GM23338 (cell line): ENCODE measurements around the gene FTO. TPM values are rescaled to one million over a fixed set of nuclear protein-coding genes. Genes with fewer than 3 reads are reported as not detected.

Experiments used
- ATAC-seq: fragments of 200-7000 bp; cut with Tn5 transposase; 3 replicates; pipeline ENCODE4 v1.9.1; 2020
- DNase-seq: peaks from one replicate; pipeline ENCODE4 v3.0.0-alpha.2; 2015; ENCODE audit warnings: low spot score
- H2AFZ ChIP-seq: fragments of 200-600 bp; sonication (generic); 2 replicates; pipeline ENCODE4 v1.8.0; 2016; ENCODE audit warnings: antibody characterized with exemption, mild to moderate bottlenecking, moderate library complexity
- H3F3A ChIP-seq: fragments of 200-600 bp; sonication (generic); replicated peaks from 2 replicates; pipeline ENCODE4 v1.8.0; 2017; ENCODE audit warnings: antibody characterized with exemption, mixed run types, low read depth
- H3K27ac ChIP-seq: fragments of 200-600 bp; sonication (generic); 2 replicates; pipeline ENCODE4 v1.6.1; 2016; ENCODE audit warnings: low read depth
- H3K27me3 ChIP-seq: fragments of 200-600 bp; sonication (generic); 2 replicates; pipeline ENCODE4 v1.8.0; 2016; ENCODE audit warnings: mild to moderate bottlenecking, mixed run types, moderate library complexity; ENCODE audit not compliant: insufficient read depth
- H3K36me3 ChIP-seq: fragments of 200-600 bp; sonication (generic); 2 replicates; pipeline ENCODE4 v1.8.0; 2016; ENCODE audit warnings: mild to moderate bottlenecking; ENCODE audit not compliant: insufficient read depth
- H3K4me1 ChIP-seq: fragments of 200-600 bp; sonication (generic); 2 replicates; pipeline ENCODE4 v1.8.0; 2016; ENCODE audit warnings: mild to moderate bottlenecking, moderate library complexity; ENCODE audit not compliant: insufficient read depth
- H3K4me2 ChIP-seq: fragments of 200-600 bp; sonication (generic); 2 replicates; pipeline ENCODE4 v1.7.1; 2017; ENCODE audit warnings: mixed run types
- H3K4me3 ChIP-seq: fragments of 200-600 bp; sonication (generic); 2 replicates; pipeline ENCODE4 v1.6.1; 2016; ENCODE audit warnings: mixed run types
- H3K79me2 ChIP-seq: fragments of 200-600 bp; sonication (generic); replicated peaks from 2 replicates; pipeline ENCODE4 v1.8.0; 2017; ENCODE audit warnings: mild to moderate bottlenecking; ENCODE audit not compliant: insufficient read depth
- H3K9me2 ChIP-seq: fragments of 200-600 bp; sonication (generic); 2 replicates; pipeline ENCODE4 v1.8.0; 2017; ENCODE audit not compliant: insufficient read depth
- H4K20me1 ChIP-seq: fragments of 200-600 bp; sonication (generic); replicated peaks from 2 replicates; pipeline ENCODE4 v1.8.0; 2017; ENCODE audit warnings: mild to moderate bottlenecking; ENCODE audit not compliant: insufficient read depth
- H3K27ac Mint-ChIP-seq: 2 replicates; pipeline ENCODE4 v1.8.0; 2020; ENCODE audit warnings: inconsistent platforms, mild to moderate bottlenecking, moderate library complexity, mixed read lengths
- H3K27me3 Mint-ChIP-seq: 3 replicates; pipeline ENCODE4 v1.8.0; 2022; ENCODE audit warnings: low read depth, mild to moderate bottlenecking, moderate library complexity, mixed read lengths, inconsistent platforms; ENCODE audit not compliant: insufficient read depth, poor library complexity
- H3K36me3 Mint-ChIP-seq: 3 replicates; pipeline ENCODE4 v1.8.0; 2021; ENCODE audit warnings: low read depth, mild to moderate bottlenecking, inconsistent platforms, moderate library complexity, mixed read lengths
- H3K4me1 Mint-ChIP-seq: 3 replicates; pipeline ENCODE4 v1.8.0; 2020; ENCODE audit warnings: mild to moderate bottlenecking, inconsistent platforms, mixed read lengths
- H3K4me3 Mint-ChIP-seq: 3 replicates; pipeline ENCODE4 v1.8.0; 2021; ENCODE audit warnings: moderate library complexity, mild to moderate bottlenecking, inconsistent platforms, mixed read lengths
- H3K9me3 Mint-ChIP-seq: 3 replicates; pipeline ENCODE4 v1.8.0; 2020; ENCODE audit warnings: moderate library complexity, mild to moderate bottlenecking, inconsistent platforms, mixed read lengths
- CREB1 ChIP-seq: fragments of 250-450 bp; sonication (Bioruptor Pico); IDR thresholded peaks from 2 replicates; pipeline ENCODE4 v1.5.0; 2020; ENCODE audit warnings: low read depth, mild to moderate bottlenecking, moderate library complexity
- CTCF ChIP-seq, 2 experiments: fragments of 200-600 bp in 1 of 2; sonication (generic) in 1 of 2; conservative IDR thresholded peaks; 2 replicates each; pipeline versions ENCODE4 v1.5.1 to v1.6.1; 2016 to 2017; ENCODE audit warnings: antibody characterized with exemption in 2 of 2, low read depth in 2 of 2, mild to moderate bottlenecking in 2 of 2, moderate library complexity in 1 of 2
- ETS1 ChIP-seq: IDR thresholded peaks from 2 replicates; pipeline ENCODE4 v1.6.1; 2016; ENCODE audit warnings: antibody characterized with exemption
- EZH2 ChIP-seq: fragments of 200-600 bp; sonication (generic); IDR thresholded peaks from one replicate; pipeline ENCODE4 v1.8.0; 2017; ENCODE audit warnings: antibody characterized with exemption, mild to moderate bottlenecking, low read depth; ENCODE audit not compliant: unreplicated experiment
- EZH2phosphoT487 ChIP-seq: fragments of 200-600 bp; sonication (generic); IDR thresholded peaks from one replicate; pipeline ENCODE4 v1.8.1; 2018; ENCODE audit warnings: antibody characterized with exemption; ENCODE audit not compliant: unreplicated experiment
- JUNB ChIP-seq: IDR thresholded peaks from one replicate; pipeline ENCODE4 v1.6.1; 2016; ENCODE audit warnings: antibody characterized with exemption; ENCODE audit not compliant: unreplicated experiment
- NANOG ChIP-seq: IDR thresholded peaks from 2 replicates; pipeline ENCODE4 v1.6.1; 2016; ENCODE audit warnings: antibody characterized with exemption, borderline replicate concordance
- POLR2AphosphoS5 ChIP-seq: IDR thresholded peaks from 2 replicates; pipeline ENCODE4 v1.6.1; 2016; ENCODE audit warnings: antibody characterized with exemption, low read depth
- REST ChIP-seq: IDR thresholded peaks from one replicate; pipeline ENCODE4 v1.6.1; 2018; ENCODE audit warnings: antibody characterized with exemption; ENCODE audit not compliant: unreplicated experiment
- STAT1 ChIP-seq: IDR thresholded peaks from one replicate; pipeline ENCODE4 v1.6.1; 2016; ENCODE audit warnings: antibody characterized with exemption; ENCODE audit not compliant: unreplicated experiment
- ZNF114 ChIP-seq: fragments of 250-450 bp; sonication (Bioruptor Pico); IDR thresholded peaks from 2 replicates; pipeline ENCODE4 v1.5.0; 2020; ENCODE audit warnings: mild to moderate bottlenecking, moderate library complexity
- ZNF331 ChIP-seq: fragments of 250-450 bp; sonication (Bioruptor Pico); IDR thresholded peaks from 2 replicates; pipeline ENCODE4 v1.5.0; 2020; ENCODE audit warnings: low read depth, mild to moderate bottlenecking, moderate library complexity
- polyA plus RNA-seq: library from polyadenylated mRNA; unstranded; fragments of >200 nt; fragmentation: Nextera tagmentation; extraction: Ambion mirVana; gene quantifications from 2 replicates; pipeline ENCODE4 v1.2.1, GENCODE V29; 2016
- total RNA-seq: library from RNA; depleted of rRNA; stranded (reverse); fragments of >200 nt; shearing (Covaris generic); gene quantifications from 2 replicates; pipeline ENCODE4 v1.2.3, GENCODE V29; 2014

The FTO gene
- total and polyA plus RNA-seq, 2 experiments from 2014 or later, result 17.7 to 69.6 TPM

GRCh38 chr16:54177052-54177861, 473.3 kb downstream of the FTO start (continued):
- TF ChIP-seq JUNB (no peak), ZNF114 (CRISPR knock-in tag) (no peak), ETS1 (no peak), EZH2 (no peak), CTCF (conservative IDR thresholded peaks at IDR 0.05; ENCODE audit: low read depth in 2 of 2) (no peak), POLR2AphosphoS5 (no peak), NANOG (no peak)

- DNase-seq, result no peak
- H3K79me2 ChIP-seq, result no peaks in the 10 kb centered on the region
- peaks cover 26% of the 10 kb centered on the region for H3K4me1 ChIP-seq
- no peak overlapping the region for H2AFZ ChIP-seq
- H3K27ac ChIP-seq, result no peak overlapping the region
- Mint-ChIP-seq H3K4me1 (peaks cover 43% of the 10 kb centered on the region), H3K9me3 (no peaks in the 10 kb centered on the region; the same call in 2 of the 3 replicates), H3K4me3 (no peak overlapping the region), H3K36me3 (no peaks in the 10 kb centered on the region), H3K27ac (no peak overlapping the region), H3K27me3 (peaks cover 12% of the 10 kb centered on the region)
- no peaks in the 10 kb centered on the region for H3K27me3 ChIP-seq
- H3K9me2 ChIP-seq, result no peaks in the 10 kb centered on the region
- no peak overlapping the region for H3K4me3 ChIP-seq
- no peaks in the 10 kb centered on the region for H3K36me3 ChIP-seq
- ATAC-seq, result no peak
- H3K4me2 ChIP-seq, result no peak overlapping the region
- no peaks in the 10 kb centered on the region for H3F3A ChIP-seq
- no peaks in the 10 kb centered on the region for H4K20me1 ChIP-seq
- no peak for TF ChIP-seq POLR2AphosphoS5
- no peak for TF ChIP-seq EZH2
- no peak for TF ChIP-seq REST
- no peak for TF ChIP-seq ZNF331 (CRISPR knock-in tag)
- no peak for TF ChIP-seq CREB1 (CRISPR knock-in tag)
- TF ChIP-seq CTCF (conservative IDR thresholded peaks at IDR 0.05; ENCODE audit: low read depth in 2 of 2), result no peak
- TF ChIP-seq JUNB, result no peak
- TF ChIP-seq STAT1, result no peak
- no peak for TF ChIP-seq NANOG
- no peak for TF ChIP-seq ZNF114 (CRISPR knock-in tag)
- no peak for TF ChIP-seq ETS1
- no peak for TF ChIP-seq EZH2phosphoT487
Observed at GRCh38 chr16:54177862-54178477, 474.0 kb downstream of the FTO start.
